ENCODE data around the gene ERH. TPM values are rescaled to one million over a fixed set of nuclear protein-coding genes. Genes with fewer than 3 reads are reported as not detected.
"Not testable (repeated sequence)": the region's sequence is repeated elsewhere in the genome, so short reads cannot be mapped to it uniquely, and the experiment has no call there.

ERH gene
- total RNA-seq, 4 donors from 2014 or later: 46.7 to 49.2 (median 48.1) TPM

GRCh38 chr14:69392481-69392880, 5.6 kb downstream of the ERH start:
- ATAC-seq (no peak), DNase-seq (no peak)
- no peak for TF ChIP-seq CTCF (IDR thresholded peaks at IDR 0.05 in 4 of 5, conservative IDR thresholded peaks at IDR 0.05 in 1 of 5)
- H3K9me3 ChIP-seq: no peaks in the 10 kb centered on the region
- intact Hi-C loops (cut with DNase I; ENCODE audit: low total_unique reads) (no loop called here), in situ Hi-C loops (cut with MboI; ENCODE audit: low sequenced_read_pairs in 4 of 4) (loop anchor here in 1 of 4 donors (10.0 kb wide), 1 partner anchor 372 kb away; the partner anchor contains the start of gene SRSF5)
- no peak overlapping the region for H3K4me3 ChIP-seq
- H3K27ac ChIP-seq: no peak overlapping the region
- no peaks in the 10 kb centered on the region for H3K27me3 ChIP-seq
- peaks cover 9 to 19% of the 10 kb centered on the region in 2 donors for H3K4me1 ChIP-seq
- peaks cover 0 to 51% of the 10 kb centered on the region in 2 donors for H3K36me3 ChIP-seq

- ATAC-seq; intact Hi-C loops (cut with DNase I; ENCODE audit: low total_unique reads); H3K9me3 ChIP-seq; H3K4me3 ChIP-seq; DNase-seq; H3K27ac ChIP-seq; H3K27me3 ChIP-seq; H3K4me1 ChIP-seq: not testable (repeated sequence)
- in situ Hi-C loops (cut with MboI; ENCODE audit: low sequenced_read_pairs in 4 of 4): loop anchor here in 1 of 4 donors (10.0 kb wide), 1 partner anchor 373 kb away; the partner anchor contains the start of gene SRSF5
- peaks cover 0 to 56% of the 10 kb centered on the region in 2 donors for H3K36me3 ChIP-seq
Observed at GRCh38 chr14:69391400-69391799, 6.7 kb downstream of the ERH start.

GRCh38 chr14:69387311-69387710, 10.8 kb downstream of the ERH start:
- ATAC-seq: no peak
- TF ChIP-seq CTCF (IDR thresholded peaks at IDR 0.05 in 4 of 5, conservative IDR thresholded peaks at IDR 0.05 in 1 of 5): no peak
- no peak for TF ChIP-seq POLR2A (IDR thresholded peaks at IDR 0.05)
- Histone ChIP-seq H3K9me3 (no peaks in the 10 kb centered on the region), H3K4me1 (peaks cover 0 to 4% of the 10 kb centered on the region in 2 donors), H3K27me3 (no peaks in the 10 kb centered on the region), H3K27ac (no peak overlapping the region), H3K36me3 (peaks cover 0 to 28% of the 10 kb centered on the region in 2 donors), H3K4me3 (no peak overlapping the region)
- in situ Hi-C loops (cut with MboI; ENCODE audit: low sequenced_read_pairs in 4 of 4): no loop called here
- no peak for DNase-seq
- intact Hi-C loops (cut with DNase I; ENCODE audit: low total_unique reads): no loop called here

GRCh38 chr14:69378274-69378673, 19.8 kb downstream of the ERH start:
- Histone ChIP-seq H3K4me1 (no peaks in the 10 kb centered on the region), H3K36me3 (peaks cover 0 to 33% of the 10 kb centered on the region in 2 donors), H3K27ac (no peak overlapping the region), H3K27me3 (no peaks in the 10 kb centered on the region), H3K4me3 (no peak overlapping the region), H3K9me3 (no peaks in the 10 kb centered on the region)
- in situ Hi-C loops (cut with MboI; ENCODE audit: low sequenced_read_pairs in 4 of 4): no loop called here
- ATAC-seq (no peak), DNase-seq (no peak)
- TF ChIP-seq POLR2A (IDR thresholded peaks at IDR 0.05) (no peak), CTCF (IDR thresholded peaks at IDR 0.05 in 4 of 5, conservative IDR thresholded peaks at IDR 0.05 in 1 of 5) (no peak)
- intact Hi-C loops (cut with DNase I; ENCODE audit: low total_unique reads): no loop called here

- peak in 1 of 2 donors; percentile 41 for ATAC-seq
Observed at GRCh38 chr14:69376439-69376838, 21.7 kb downstream of the ERH start.

More at GRCh38 chr14:69376439-69376838, 21.7 kb downstream of the ERH start:
- no peaks in the 10 kb centered on the region for H3K9me3 ChIP-seq
- no peaks in the 10 kb centered on the region for H3K4me1 ChIP-seq
- in situ Hi-C loops (cut with MboI; ENCODE audit: low sequenced_read_pairs in 4 of 4): no loop called here
- H3K4me3 ChIP-seq: no peak overlapping the region
- no peak overlapping the region for H3K27ac ChIP-seq
- no peak for DNase-seq
- TF ChIP-seq POLR2A (IDR thresholded peaks at IDR 0.05) (no peak), CTCF (IDR thresholded peaks at IDR 0.05 in 4 of 5, conservative IDR thresholded peaks at IDR 0.05 in 1 of 5) (no peak)
- H3K27me3 ChIP-seq: no peaks in the 10 kb centered on the region
- peaks cover 0 to 33% of the 10 kb centered on the region in 2 donors for H3K36me3 ChIP-seq
- intact Hi-C loops (cut with DNase I; ENCODE audit: low total_unique reads): no loop called here

Data from gastrocnemius medialis (tissue), 4 donors.